A673 (cell line): ENCODE results near the gene PAPPA.

Source experiments
- CTCF ChIP-seq: fragments of 300-800, 200-600 bp; sonication (generic); conservative IDR thresholded peaks from 2 replicates; pipeline ENCODE4 v1.5.1; 2017; ENCODE audit warnings: low read depth, mild to moderate bottlenecking, antibody characterized with exemption, low read length, moderate library complexity, mixed read lengths
- EZH2 ChIP-seq: fragments of 200-600 bp; sonication (generic); IDR thresholded peaks from 2 replicates; pipeline ENCODE4 v1.6.1; 2017; ENCODE audit warnings: borderline replicate concordance, low read depth, mild to moderate bottlenecking, mixed read lengths, antibody characterized with exemption, low read length; ENCODE audit not compliant: poor library complexity, severe bottlenecking

GRCh38 chr9:116342941-116343340, 189.3 kb downstream of the PAPPA start:
- no peak for TF ChIP-seq CTCF
- TF ChIP-seq EZH2: no peak
